Neural cell (in vitro differentiated cells): Measurements from ENCODE around the gene RPS2. TPM values are rescaled to one million over a fixed set of nuclear protein-coding genes. Genes with fewer than 3 reads are reported as not detected.

Experiments
- H2AFZ ChIP-seq: fragments of 200-600, 300-800 bp; sonication (generic), shearing (Covaris generic); 2 replicates; pipeline ENCODE4 v1.6.0; 2014; ENCODE audit warnings: low read depth, mild to moderate bottlenecking, antibody characterized with exemption, low read length, moderate library complexity
- H3F3A ChIP-seq: fragments of 200-600 bp; shearing (Covaris generic); 2 replicates; pipeline ENCODE4 v1.6.1; 2016; ENCODE audit warnings: mild to moderate bottlenecking, moderate library complexity, mixed read lengths, antibody characterized with exemption, low read length; ENCODE audit not compliant: insufficient read depth, poor library complexity, severe bottlenecking
- H3K27ac ChIP-seq: fragments of 200-600, 300-800 bp; sonication (generic), shearing (Covaris generic); 2 replicates; pipeline ENCODE4 v1.5.1; 2014; ENCODE audit warnings: mild to moderate bottlenecking, low read length, moderate library complexity
- H3K27me3 ChIP-seq: fragments of 300-800, 200-600 bp; sonication (generic), shearing (Covaris generic); 2 replicates; pipeline ENCODE4 v1.6.0; 2014; ENCODE audit warnings: mild to moderate bottlenecking, low read depth, low read length, moderate library complexity; ENCODE audit not compliant: insufficient read depth
- H3K36me3 ChIP-seq: fragments of 300-800, 200-600 bp; sonication (generic), shearing (Covaris generic); 2 replicates; pipeline ENCODE4 v1.5.1; 2014; ENCODE audit warnings: mild to moderate bottlenecking, antibody characterized with exemption, low read length, moderate library complexity; ENCODE audit not compliant: insufficient read depth
- H3K4me2 ChIP-seq: fragments of 300-800, 200-600 bp; sonication (generic), shearing (Covaris generic); 2 replicates; pipeline ENCODE4 v1.6.0; 2014; ENCODE audit warnings: mild to moderate bottlenecking, low read length
- H3K4me3 ChIP-seq: fragments of 300-800, 200-600 bp; sonication (generic), shearing (Covaris generic); 2 replicates; pipeline ENCODE4 v1.5.1; 2014; ENCODE audit warnings: mild to moderate bottlenecking, low read length, moderate library complexity
- H3K79me2 ChIP-seq: fragments of 200-600 bp; shearing (Covaris generic); replicated peaks from 2 replicates; pipeline ENCODE4 v1.6.0; 2014; ENCODE audit warnings: mild to moderate bottlenecking, low read length, moderate library complexity; ENCODE audit not compliant: insufficient read depth
- H3K9ac ChIP-seq: fragments of 300-800, 200-600 bp; sonication (generic), shearing (Covaris generic); 2 replicates; pipeline ENCODE4 v1.6.1; 2016; ENCODE audit warnings: mild to moderate bottlenecking, low read length, mixed read lengths
- H3K9me2 ChIP-seq: fragments of 200-600 bp; shearing (Covaris generic); 2 replicates; pipeline ENCODE4 v1.6.1; 2016; ENCODE audit warnings: mild to moderate bottlenecking, low read length, mixed read lengths; ENCODE audit not compliant: insufficient read depth
- H3K9me3 ChIP-seq: fragments of 200-600, 300-800 bp; sonication (generic), shearing (Covaris generic); 2 replicates; pipeline ENCODE4 v1.6.1; 2016; ENCODE audit warnings: mild to moderate bottlenecking, mixed run types, low read length, moderate library complexity, mixed read lengths
- H4K20me1 ChIP-seq: fragments of 200-600 bp; shearing (Covaris generic); 2 replicates; pipeline ENCODE4 v1.6.1; 2016; ENCODE audit warnings: mild to moderate bottlenecking, mixed run types; ENCODE audit not compliant: insufficient read depth
- EP300 ChIP-seq: fragments of 450-650 bp; conservative IDR thresholded peaks from 2 replicates; pipeline ENCODE4 v1.6.1; 2014; ENCODE audit warnings: antibody characterized with exemption, mild to moderate bottlenecking, moderate library complexity; ENCODE audit not compliant: poor library complexity, severe bottlenecking
- EZH2 ChIP-seq: fragments of 200-600, 300-800 bp; shearing (Covaris generic), sonication (generic); IDR thresholded peaks from 2 replicates; pipeline ENCODE4 v1.6.1; 2014; ENCODE audit warnings: antibody characterized with exemption, low read length, borderline replicate concordance, mild to moderate bottlenecking; ENCODE audit not compliant: insufficient read depth, poor library complexity, severe bottlenecking
- MXI1 ChIP-seq: fragments of 450-650 bp; conservative IDR thresholded peaks from 2 replicates; pipeline ENCODE4 v1.6.1; 2014; ENCODE audit warnings: antibody characterized with exemption, mild to moderate bottlenecking; ENCODE audit not compliant: poor library complexity, severe bottlenecking
- POLR2AphosphoS5 ChIP-seq: IDR thresholded peaks from 2 replicates; pipeline ENCODE4 v1.6.1; 2012
- RAD21 ChIP-seq: fragments of 450-650 bp; conservative IDR thresholded peaks from 2 replicates; pipeline ENCODE4 v1.6.1; 2014; ENCODE audit warnings: antibody characterized with exemption, mild to moderate bottlenecking, moderate library complexity
- SMC3 ChIP-seq: fragments of 450-650 bp; conservative IDR thresholded peaks from 2 replicates; pipeline ENCODE4 v1.6.1; 2014; ENCODE audit warnings: antibody characterized with exemption, mild to moderate bottlenecking, moderate library complexity; ENCODE audit not compliant: poor library complexity
- TAF1 ChIP-seq: IDR thresholded peaks from 2 replicates; pipeline ENCODE4 v1.6.1; 2012; ENCODE audit warnings: low read depth
- polyA plus RNA-seq: library from polyadenylated mRNA; depleted of rRNA; stranded (reverse); fragments of >200 nt; gene quantifications from 2 replicates; pipeline ENCODE4 v1.2.3, GENCODE V29; 2014
- TF ChIP-seq, protein P1 (sequence below): fragments of 450-650 bp; IDR thresholded peaks from 2 replicates; pipeline ENCODE4 v1.5.1; 2014; ENCODE audit warnings: antibody characterized with exemption, mild to moderate bottlenecking, moderate library complexity; ENCODE audit not compliant: poor library complexity, severe bottlenecking
- TF ChIP-seq, protein P2 (sequence below): IDR thresholded peaks from 2 replicates; pipeline ENCODE4 v1.6.1; 2012; ENCODE audit warnings: borderline replicate concordance

RPS2 gene
- polyA plus RNA-seq, 1 donor from 2014 or later, result 1,393 TPM

DNA sequence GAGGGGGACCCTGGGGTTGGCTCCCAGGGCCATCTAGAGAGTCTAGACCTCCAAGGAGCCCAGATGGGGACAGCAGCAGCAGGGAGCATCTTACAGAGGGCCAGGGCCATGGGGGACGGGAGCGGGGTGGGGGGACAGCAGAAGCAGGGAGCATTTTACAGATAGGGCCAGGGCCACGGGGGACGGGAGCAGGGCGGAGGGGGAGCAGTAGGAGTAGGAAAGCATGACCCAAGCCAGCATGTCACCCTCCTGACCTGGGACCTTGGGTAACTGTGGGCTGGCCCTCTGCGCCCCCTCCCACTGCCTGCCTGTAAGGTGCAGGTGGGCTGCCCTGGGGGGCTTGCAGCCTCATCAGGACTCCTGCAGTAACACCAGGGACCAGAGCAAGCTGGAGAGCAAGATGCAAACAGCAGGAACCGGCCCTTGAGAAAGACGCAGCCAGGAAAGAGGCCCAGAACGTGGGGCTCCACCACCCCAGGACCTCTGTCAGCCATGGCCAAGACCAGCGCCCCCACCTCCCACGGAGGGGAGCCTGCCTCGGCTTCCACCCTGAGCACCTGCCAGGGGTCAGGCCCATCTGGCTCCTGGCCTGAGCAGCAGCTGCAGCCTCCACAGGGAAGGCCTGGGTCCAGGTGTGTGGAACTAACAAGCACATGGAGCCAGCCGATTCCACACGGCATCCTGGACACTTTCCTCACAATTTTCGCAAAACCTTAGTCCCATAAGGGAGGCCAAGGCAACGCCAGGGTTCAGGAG is 42.6 kb upstream of the RPS2 start:
- H3K27ac ChIP-seq, result no peak overlapping the region
- H3K9ac ChIP-seq, result peak overlapping the region; percentile 75
- peak overlapping the region; percentile 87 for H3K4me3 ChIP-seq
- no peaks in the 10 kb centered on the region for H3K36me3 ChIP-seq
- no peaks in the 10 kb centered on the region for H3K27me3 ChIP-seq
- H3K79me2 ChIP-seq, result peaks cover 46% of the 10 kb centered on the region
- H2AFZ ChIP-seq, result no peak overlapping the region
- H4K20me1 ChIP-seq, result peaks cover 5% of the 10 kb centered on the region
- no peaks in the 10 kb centered on the region for H3F3A ChIP-seq
- no peak overlapping the region for H3K4me2 ChIP-seq
- TF ChIP-seq, protein P1, sequence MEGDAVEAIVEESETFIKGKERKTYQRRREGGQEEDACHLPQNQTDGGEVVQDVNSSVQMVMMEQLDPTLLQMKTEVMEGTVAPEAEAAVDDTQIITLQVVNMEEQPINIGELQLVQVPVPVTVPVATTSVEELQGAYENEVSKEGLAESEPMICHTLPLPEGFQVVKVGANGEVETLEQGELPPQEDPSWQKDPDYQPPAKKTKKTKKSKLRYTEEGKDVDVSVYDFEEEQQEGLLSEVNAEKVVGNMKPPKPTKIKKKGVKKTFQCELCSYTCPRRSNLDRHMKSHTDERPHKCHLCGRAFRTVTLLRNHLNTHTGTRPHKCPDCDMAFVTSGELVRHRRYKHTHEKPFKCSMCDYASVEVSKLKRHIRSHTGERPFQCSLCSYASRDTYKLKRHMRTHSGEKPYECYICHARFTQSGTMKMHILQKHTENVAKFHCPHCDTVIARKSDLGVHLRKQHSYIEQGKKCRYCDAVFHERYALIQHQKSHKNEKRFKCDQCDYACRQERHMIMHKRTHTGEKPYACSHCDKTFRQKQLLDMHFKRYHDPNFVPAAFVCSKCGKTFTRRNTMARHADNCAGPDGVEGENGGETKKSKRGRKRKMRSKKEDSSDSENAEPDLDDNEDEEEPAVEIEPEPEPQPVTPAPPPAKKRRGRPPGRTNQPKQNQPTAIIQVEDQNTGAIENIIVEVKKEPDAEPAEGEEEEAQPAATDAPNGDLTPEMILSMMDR, result no peak
- TF ChIP-seq RAD21 (no peak), SMC3 (no peak), POLR2AphosphoS5 (no peak), EP300 (no peak), EZH2 (no peak), MXI1 (no peak), TAF1 (no peak)
- TF ChIP-seq, protein P2, sequence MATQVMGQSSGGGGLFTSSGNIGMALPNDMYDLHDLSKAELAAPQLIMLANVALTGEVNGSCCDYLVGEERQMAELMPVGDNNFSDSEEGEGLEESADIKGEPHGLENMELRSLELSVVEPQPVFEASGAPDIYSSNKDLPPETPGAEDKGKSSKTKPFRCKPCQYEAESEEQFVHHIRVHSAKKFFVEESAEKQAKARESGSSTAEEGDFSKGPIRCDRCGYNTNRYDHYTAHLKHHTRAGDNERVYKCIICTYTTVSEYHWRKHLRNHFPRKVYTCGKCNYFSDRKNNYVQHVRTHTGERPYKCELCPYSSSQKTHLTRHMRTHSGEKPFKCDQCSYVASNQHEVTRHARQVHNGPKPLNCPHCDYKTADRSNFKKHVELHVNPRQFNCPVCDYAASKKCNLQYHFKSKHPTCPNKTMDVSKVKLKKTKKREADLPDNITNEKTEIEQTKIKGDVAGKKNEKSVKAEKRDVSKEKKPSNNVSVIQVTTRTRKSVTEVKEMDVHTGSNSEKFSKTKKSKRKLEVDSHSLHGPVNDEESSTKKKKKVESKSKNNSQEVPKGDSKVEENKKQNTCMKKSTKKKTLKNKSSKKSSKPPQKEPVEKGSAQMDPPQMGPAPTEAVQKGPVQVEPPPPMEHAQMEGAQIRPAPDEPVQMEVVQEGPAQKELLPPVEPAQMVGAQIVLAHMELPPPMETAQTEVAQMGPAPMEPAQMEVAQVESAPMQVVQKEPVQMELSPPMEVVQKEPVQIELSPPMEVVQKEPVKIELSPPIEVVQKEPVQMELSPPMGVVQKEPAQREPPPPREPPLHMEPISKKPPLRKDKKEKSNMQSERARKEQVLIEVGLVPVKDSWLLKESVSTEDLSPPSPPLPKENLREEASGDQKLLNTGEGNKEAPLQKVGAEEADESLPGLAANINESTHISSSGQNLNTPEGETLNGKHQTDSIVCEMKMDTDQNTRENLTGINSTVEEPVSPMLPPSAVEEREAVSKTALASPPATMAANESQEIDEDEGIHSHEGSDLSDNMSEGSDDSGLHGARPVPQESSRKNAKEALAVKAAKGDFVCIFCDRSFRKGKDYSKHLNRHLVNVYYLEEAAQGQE, result no peak
- no peaks in the 10 kb centered on the region for H3K9me3 ChIP-seq
- H3K9me2 ChIP-seq, result no peaks in the 10 kb centered on the region

DNA sequence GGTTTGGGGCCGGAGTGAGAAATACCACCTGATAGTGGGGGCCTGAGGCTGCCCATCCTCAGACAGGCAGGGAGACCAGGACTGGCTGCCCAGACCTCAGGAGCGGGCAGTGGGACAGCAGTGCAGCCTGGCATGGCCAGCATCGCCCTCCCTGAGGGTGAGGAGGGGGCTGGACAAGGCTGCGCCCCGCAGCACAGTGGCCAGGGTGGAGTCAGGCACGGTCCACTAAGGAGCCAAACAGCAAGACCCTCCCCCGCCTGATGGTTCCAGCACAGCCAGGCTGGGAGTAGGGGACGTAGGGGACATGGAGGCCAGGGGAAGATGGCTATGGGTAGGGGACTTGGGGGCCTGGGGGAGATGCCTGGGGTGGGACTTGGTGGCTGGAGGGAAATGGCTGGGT is 41.7 kb upstream of the RPS2 start:
- Histone ChIP-seq H3K4me2 (no peak overlapping the region), H3K9me3 (no peaks in the 10 kb centered on the region), H3K36me3 (no peaks in the 10 kb centered on the region), H3K27ac (no peak overlapping the region), H2AFZ (no peak overlapping the region), H3K79me2 (peaks cover 46% of the 10 kb centered on the region), H3K9ac (no peak overlapping the region), H4K20me1 (peaks cover 5% of the 10 kb centered on the region), H3F3A (no peaks in the 10 kb centered on the region), H3K4me3 (no peak overlapping the region), H3K9me2 (no peaks in the 10 kb centered on the region), H3K27me3 (no peaks in the 10 kb centered on the region)
- TF ChIP-seq, protein P2, result no peak
- TF ChIP-seq SMC3 (no peak), RAD21 (no peak), POLR2AphosphoS5 (no peak), MXI1 (no peak), TAF1 (no peak), EZH2 (no peak), EP300 (no peak)
- TF ChIP-seq, protein P1, result no peak
